A549 (cell line): Measurements from ENCODE around the gene NIT1. TPM values are rescaled to one million over a fixed set of nuclear protein-coding genes. Genes with fewer than 3 reads are reported as not detected.

Source experiments
- ATAC-seq, 2 experiments: fragments of 200-7000 bp in 1 of 2; fragments of >200 bp in 1 of 2; cut with Nextera tagmentation in 1 of 2; cut with Tn5 transposase in 1 of 2; 3 replicates each; pipeline versions ENCODE4 v1.8.0 to v1.9.1; 2018 to 2020; ENCODE audit warnings: mild to moderate bottlenecking in 1 of 2, moderate library complexity in 1 of 2
- CTCF ChIA-PET: fragments of 300-600 bp; sonication (Branson Sonifier 250); formaldehyde crosslinking; extraction: SDS; loops from one replicate; lab custom pipeline; 2021; ENCODE audit warnings: antibody characterized with exemption, inconsistent platforms; lab: Yijun Ruan, JAX
- POLR2A ChIA-PET: fragments of 350-600 bp; formaldehyde crosslinking; extraction: SDS; loops from one replicate; lab custom pipeline; 2021; ENCODE audit warnings: antibody characterized with exemption, inconsistent platforms; lab: Yijun Ruan, JAX
- DNase-seq, 2 experiments: peaks; one replicate each; pipeline versions ENCODE4 v3.0.0 to v3.0.0-alpha.2; 2011 to 2016; ENCODE audit warnings: low read depth in 1 of 2, low spot score in 1 of 2
- FAIRE-seq: peaks from 2 replicates; lab custom pipeline; 2011; peaks lifted over from hg19 to GRCh38; lab: Jason Lieb, UNC
- H3K27ac ChIP-seq, 2 experiments: fragments of >200 bp; sonication (Bioruptor Twin); formaldehyde crosslinking; 3 replicates each; pipeline ENCODE4 v1.5.1; 2016 to 2017
- H3K4me1 ChIP-seq: fragments of >200 bp; sonication (Bioruptor Twin); formaldehyde crosslinking; 3 replicates; pipeline ENCODE4 v1.6.1; 2016
- H3K4me2 ChIP-seq: fragments of >200 bp; sonication (Bioruptor Twin); formaldehyde crosslinking; 3 replicates; pipeline ENCODE4 v1.6.1; 2016
- H3K4me3 ChIP-seq: fragments of >200 bp; sonication (Bioruptor Twin); formaldehyde crosslinking; 3 replicates; pipeline ENCODE4 v1.5.1; 2016
- H3K9me3 ChIP-seq: fragments of >200 bp; sonication (Bioruptor Twin); formaldehyde crosslinking; 3 replicates; pipeline ENCODE4 v1.6.1; 2016
- CHD2 ChIP-seq: fragments of 150-350 bp; IDR thresholded peaks from 2 replicates; pipeline ENCODE4 v1.6.1; 2014; ENCODE audit warnings: low read length; ENCODE audit not compliant: partially characterized antibody
- CTCF ChIP-seq: fragments of >200 bp; sonication (Bioruptor Twin); formaldehyde crosslinking; IDR thresholded peaks from 3 replicates; pipeline ENCODE4 v1.5.1; 2016
- HDAC2 ChIP-seq: fragments of 200-600 bp; sonication (generic); IDR thresholded peaks from 2 replicates; pipeline ENCODE4 v1.6.1; 2016
- HEYL ChIP-seq: fragments of 250-450 bp; sonication (Bioruptor Pico); IDR thresholded peaks from 2 replicates; pipeline ENCODE4 v1.8.0; 2021; ENCODE audit warnings: mild to moderate bottlenecking, moderate library complexity
- HMGXB4 ChIP-seq: fragments of 250-450 bp; sonication (Bioruptor Pico); IDR thresholded peaks from 2 replicates; pipeline ENCODE4 v1.5.0; 2021; ENCODE audit warnings: mild to moderate bottlenecking, moderate library complexity, borderline replicate concordance
- HOXB13 ChIP-seq: fragments of 250-450 bp; sonication (Bioruptor Pico); IDR thresholded peaks from 2 replicates; pipeline ENCODE4 v1.5.0; 2020; ENCODE audit warnings: low read depth, mild to moderate bottlenecking, moderate library complexity
- JUN ChIP-seq, 2 experiments: fragments of >200 bp; sonication (Bioruptor Twin); formaldehyde crosslinking; IDR thresholded peaks; 2 replicates in 1 of 2; 3 replicates in 1 of 2; pipeline ENCODE4 v1.6.1; 2016 to 2017
- MAFK ChIP-seq: fragments of 450-650 bp; IDR thresholded peaks from 2 replicates; pipeline ENCODE4 v1.6.1; 2014; ENCODE audit not compliant: partially characterized antibody
- RAD21 ChIP-seq, 2 experiments: fragments of >200 bp in 1 of 2; sonication (Bioruptor Twin) in 1 of 2; formaldehyde crosslinking in 1 of 2; IDR thresholded peaks in 1 of 2; conservative IDR thresholded peaks in 1 of 2; 2 replicates in 1 of 2; 3 replicates in 1 of 2; pipeline ENCODE4 v1.6.1; 2012 to 2018; ENCODE audit warnings: inconsistent platforms in 1 of 2
- RCOR1 ChIP-seq: fragments of 150-350 bp; IDR thresholded peaks from 2 replicates; pipeline ENCODE4 v1.6.1; 2014; ENCODE audit warnings: antibody characterized with exemption, low read length, low read depth
- SREBF2 ChIP-seq: fragments of 450-650 bp; IDR thresholded peaks from 2 replicates; pipeline ENCODE4 v1.6.1; 2014; ENCODE audit warnings: mild to moderate bottlenecking, moderate library complexity
- TFCP2L1 ChIP-seq: fragments of 250-450 bp; sonication (Bioruptor Pico); IDR thresholded peaks from 2 replicates; pipeline ENCODE4 v1.5.0; 2021; ENCODE audit warnings: mild to moderate bottlenecking
- ZC3H11A ChIP-seq: fragments of 450-650 bp; IDR thresholded peaks from 2 replicates; pipeline ENCODE4 v1.6.1; 2014; ENCODE audit warnings: antibody characterized with exemption, mild to moderate bottlenecking
- WGBS: methylation state at CpG from one replicate; pipeline ENCODE4 v1.1.6; 2017; ENCODE audit errors: missing lambda C conversion rate; 5-methylcytosine and 5-hydroxymethylcytosine counted together
- polyA plus RNA-seq, 4 experiments: library from polyadenylated mRNA; depleted of rRNA in 3 of 4; stranded (reverse); fragments of >200 nt; fragmentation: RNase III in 1 of 4; extraction: RNeasy Plus Mini Kit Qiagen cat#74134 plus additional on column Dnase treatment in 1 of 4; gene quantifications; 2 replicates in 3 of 4; 3 replicates in 1 of 4; pipeline ENCODE4 v1.2.3, GENCODE V29; 2011 to 2017
- TF ChIP-seq, protein P1 (sequence below): fragments of 250-450 bp; sonication (Bioruptor Pico); IDR thresholded peaks from 2 replicates; pipeline ENCODE4 v1.5.0; 2020; ENCODE audit warnings: low read depth, mild to moderate bottlenecking, moderate library complexity
- TF ChIP-seq, protein P2 (sequence below): IDR thresholded peaks from 2 replicates; pipeline ENCODE4 v1.6.1; 2012; ENCODE audit warnings: low read depth, borderline replicate concordance

The NIT1 gene
- polyA plus RNA-seq, 2 of the 4 experiments (the other 2 are of a cell fraction): 29.9 to 44.5 TPM

- Histone ChIP-seq H3K4me3 (no peak overlapping the region), H3K27ac (peak overlapping the region in 1 of 2 experiments; percentile 71; a peak in 3 of 6 replicates), H3K9me3 (no peaks in the 10 kb centered on the region), H3K4me2 (0 out of 3 replicates have a peak overlapping the region, but pooled peaks have one; percentile 26), H3K4me1 (peaks cover 27% of the 10 kb centered on the region)
- 92% methylated on average over 19 of the region's 19 CpGs for WGBS
- no peak for ATAC-seq
- CTCF ChIA-PET: interaction anchor here (0.7 to 13.9 kb wide), 18 partner anchors 9 to 346 kb away, joined by 3 to 319 read pairs (median 4); partner anchors contain the start of genes F11R, KLHDC9 and NECTIN4
- no peak for FAIRE-seq
- TF ChIP-seq TFCP2L1 (CRISPR knock-in tag) (no peak), MAFK (no peak)
- TF ChIP-seq, protein P1, sequence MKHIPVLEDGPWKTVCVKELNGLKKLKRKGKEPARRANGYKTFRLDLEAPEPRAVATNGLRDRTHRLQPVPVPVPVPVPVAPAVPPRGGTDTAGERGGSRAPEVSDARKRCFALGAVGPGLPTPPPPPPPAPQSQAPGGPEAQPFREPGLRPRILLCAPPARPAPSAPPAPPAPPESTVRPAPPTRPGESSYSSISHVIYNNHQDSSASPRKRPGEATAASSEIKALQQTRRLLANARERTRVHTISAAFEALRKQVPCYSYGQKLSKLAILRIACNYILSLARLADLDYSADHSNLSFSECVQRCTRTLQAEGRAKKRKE (CRISPR knock-in tag): no peak
- POLR2A ChIA-PET: interaction anchor here (0.5 kb wide), 1 partner anchor 82 kb away, joined by 3 read pairs; no protein-coding TSS in a partner anchor
- no peak for DNase-seq
These were observed 45.0 kb upstream of the NIT1 start for GRCh38 chr1:161072751-161073449.

DNA sequence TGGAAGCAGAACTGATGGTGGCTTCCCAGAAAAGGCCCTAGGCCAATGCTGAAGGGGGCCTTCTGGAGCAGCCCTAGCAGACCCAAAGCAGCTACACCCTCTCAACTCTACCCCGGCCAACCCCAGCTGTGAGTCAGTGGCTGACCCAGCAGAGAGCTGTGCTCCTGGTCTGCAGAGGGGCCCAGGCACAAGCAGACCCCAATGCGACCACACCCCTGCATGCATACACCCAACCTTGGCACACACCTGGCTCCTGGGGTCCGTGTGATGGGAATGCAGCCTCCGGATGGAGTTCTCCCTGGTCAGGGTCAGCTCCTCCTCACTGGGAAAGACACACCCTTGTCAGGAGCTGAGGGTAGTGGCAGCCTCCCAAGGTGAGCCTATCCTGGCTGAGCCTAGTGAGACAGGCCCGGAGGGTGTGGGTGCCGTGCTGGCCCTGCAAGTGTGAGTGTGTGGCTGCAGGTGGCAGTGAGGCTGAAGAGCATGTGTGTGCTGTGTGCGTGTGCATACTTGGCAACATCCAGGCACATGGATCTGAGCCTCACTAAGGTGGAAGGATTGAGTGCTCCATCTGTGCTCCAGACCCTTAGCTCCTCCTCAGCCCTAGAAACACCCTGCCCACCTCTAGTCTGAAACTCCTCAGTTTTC is 44.3 kb upstream of the NIT1 start:
- H3K4me3 ChIP-seq: no peak overlapping the region
- POLR2A ChIA-PET: interaction anchor here (0.5 kb wide), 1 partner anchor 82 kb away, joined by 3 read pairs; no protein-coding TSS in a partner anchor
- DNase-seq (no peak), FAIRE-seq (no peak), ATAC-seq (peak; percentile 49 to 61; a peak in 5 of 6 replicates)
- peak overlapping the region; percentile 51 to 71; a peak in 4 of 6 replicates for H3K27ac ChIP-seq
- H3K4me1 ChIP-seq: peaks cover 27% of the 10 kb centered on the region
- WGBS: 73% methylated on average over 6 of the region's 7 CpGs
- H3K4me2 ChIP-seq: peak overlapping the region; percentile 26
- H3K9me3 ChIP-seq: no peaks in the 10 kb centered on the region
- TF ChIP-seq ZC3H11A (no peak), SREBF2 (no peak), CHD2 (no peak), CTCF (no peak), RCOR1 (no peak), HDAC2 (no peak), RAD21 (conservative IDR thresholded peaks at IDR 0.05 in 1 of 2, IDR thresholded peaks at IDR 0.05 in 1 of 2) (no peak), HEYL (CRISPR knock-in tag) (no peak), JUN (IDR thresholded peaks at IDR 0.05) (no peak), HMGXB4 (CRISPR knock-in tag) (no peak), HOXB13 (no peak)
- TF ChIP-seq, protein P2, sequence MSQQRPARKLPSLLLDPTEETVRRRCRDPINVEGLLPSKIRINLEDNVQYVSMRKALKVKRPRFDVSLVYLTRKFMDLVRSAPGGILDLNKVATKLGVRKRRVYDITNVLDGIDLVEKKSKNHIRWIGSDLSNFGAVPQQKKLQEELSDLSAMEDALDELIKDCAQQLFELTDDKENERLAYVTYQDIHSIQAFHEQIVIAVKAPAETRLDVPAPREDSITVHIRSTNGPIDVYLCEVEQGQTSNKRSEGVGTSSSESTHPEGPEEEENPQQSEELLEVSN: no peak
- CTCF ChIA-PET: interaction anchor here (0.8 to 13.9 kb wide), 8 partner anchors 9 to 75 kb away, joined by 3 to 319 read pairs (median 6); partner anchors contain the start of genes KLHDC9 and NECTIN4
